Upper lobe of left lung (tissue), 6 donors: ENCODE measurements around the gene S1PR5. TPM values are rescaled to one million over a fixed set of nuclear protein-coding genes. Genes with fewer than 3 reads are reported as not detected.
"Not testable (repeated sequence)": the region's sequence is repeated elsewhere in the genome, so short reads cannot be mapped to it uniquely, and the experiment has no call there.

ENCODE experiments used
- ATAC-seq, 2 donors: fragments of 200-7000 bp; cut with Tn5 transposase; one replicate each; pipeline ENCODE4 v1.9.1; 2022; ENCODE audit warnings: mild to moderate bottlenecking in 2 of 2, moderate library complexity in 2 of 2; ENCODE audit not compliant: low FRiP score in 2 of 2
- DNase-seq, 2 donors: peaks; one replicate each; pipeline ENCODE4 v3.0.0-alpha.2; 2019 to 2020
- H3K27ac ChIP-seq, 4 donors: fragments of 200-600 bp; sonication (generic); one replicate each; pipeline ENCODE4 v1.5.1; 2016 to 2019
- H3K27me3 ChIP-seq, 4 donors: fragments of 200-600 bp; sonication (generic); one replicate each; pipeline ENCODE4 v1.5.1; 2017 to 2019
- H3K36me3 ChIP-seq, 4 donors: fragments of 200-600 bp; sonication (generic); one replicate each; pipeline ENCODE4 v1.5.1; 2016 to 2019
- H3K4me1 ChIP-seq, 4 donors: fragments of 200-600 bp; sonication (generic); one replicate each; pipeline ENCODE4 v1.5.1; 2018 to 2019
- H3K4me3 ChIP-seq, 4 donors: fragments of 200-600 bp; sonication (generic); one replicate each; pipeline ENCODE4 v1.5.1; 2017 to 2019; ENCODE audit warnings: mild to moderate bottlenecking in 2 of 4, moderate library complexity in 1 of 4
- H3K9me3 ChIP-seq, 4 donors: fragments of 200-600 bp; sonication (generic); one replicate each; pipeline ENCODE4 v1.5.1; 2018 to 2019
- CTCF ChIP-seq, 6 experiments: fragments of 450-650 bp in 4 of 6; fragments of 200-600 bp in 2 of 6; sonication (generic) in 2 of 6; IDR thresholded peaks; one replicate each; pipeline ENCODE4 v1.5.1; 2016 to 2019; ENCODE audit warnings: antibody characterized with exemption in 6 of 6
- EP300 ChIP-seq, 4 donors: sonication (generic); formaldehyde crosslinking; IDR thresholded peaks; one replicate each; pipeline ENCODE4 v1.5.1; 2017; ENCODE audit warnings: antibody characterized with exemption in 4 of 4, control low read depth in 2 of 4
- POLR2A ChIP-seq, 4 donors: fragments of 450-650 bp; IDR thresholded peaks; one replicate each; pipeline ENCODE4 v1.5.1; 2016 to 2017; ENCODE audit warnings: antibody characterized with exemption in 4 of 4, mild to moderate bottlenecking in 2 of 4
- POLR2AphosphoS5 ChIP-seq, 2 donors: sonication (generic); formaldehyde crosslinking; IDR thresholded peaks; one replicate each; pipeline ENCODE4 v1.5.1; 2017; ENCODE audit warnings: antibody characterized with exemption in 2 of 2
- WGBS, 2 donors: methylation state at CpG; one replicate each; pipeline ENCODE4 v1.1.5; 2017 to 2018; 5-methylcytosine and 5-hydroxymethylcytosine counted together
- total RNA-seq, 6 donors: library from RNA; depleted of rRNA in 4 of 6; stranded (reverse); fragments of >200 nt in 4 of 6; gene quantifications; one replicate each; pipeline versions ENCODE4 v1.1.0 to v1.2.1, GENCODE V29; 2016 to 2021
- donor health status: DM: no; HTN: no; CAD: no; lungs with moderate emphysema.
- donor health status: DM: no; HTN: yes; CAD: no; lungs with severe emphysema.

S1PR5 gene
- total RNA-seq, 6 donors from 2014 or later, result 0.49 to 2.7 (median 1.8) TPM

GRCh38 chr19:10532457-10532856 is 15.2 kb upstream of the S1PR5 start:
- H3K27ac ChIP-seq, result no peak overlapping the region
- no peaks in the 10 kb centered on the region for H3K9me3 ChIP-seq
- no peaks in the 10 kb centered on the region for H3K36me3 ChIP-seq
- TF ChIP-seq CTCF (IDR thresholded peaks at IDR 0.05) (no peak), POLR2A (IDR thresholded peaks at IDR 0.05) (no peak), EP300 (IDR thresholded peaks at IDR 0.05) (no peak), POLR2AphosphoS5 (IDR thresholded peaks at IDR 0.05) (no peak)
- H3K4me1 ChIP-seq, result no peaks in the 10 kb centered on the region
- ATAC-seq, result no peak
- no peak for DNase-seq
- no peak overlapping the region for H3K4me3 ChIP-seq
- 86 to 90% methylated on average over 1 of the region's 1 CpG for WGBS, 2 donors
- no peaks in the 10 kb centered on the region for H3K27me3 ChIP-seq

GRCh38 chr19:10526887-10527286 is 9.6 kb upstream of the S1PR5 start:
- not testable (repeated sequence) for H3K4me3 ChIP-seq, DNase-seq, ATAC-seq, H3K36me3 ChIP-seq, H3K9me3 ChIP-seq, H3K27me3 ChIP-seq, H3K27ac ChIP-seq, H3K4me1 ChIP-seq
- WGBS, 2 donors, result 89% methylated on average over 8 of the region's 8 CpGs

- Histone ChIP-seq H3K4me3 (no peak overlapping the region), H3K27ac (no peak overlapping the region), H3K9me3 (no peaks in the 10 kb centered on the region), H3K27me3 (no peaks in the 10 kb centered on the region), H3K4me1 (no peaks in the 10 kb centered on the region), H3K36me3 (no peaks in the 10 kb centered on the region)
- WGBS, 2 donors, result 82 to 91% methylated on average over 7 of the region's 7 CpGs
- no peak for DNase-seq
- TF ChIP-seq CTCF (IDR thresholded peaks at IDR 0.05) (no peak), EP300 (IDR thresholded peaks at IDR 0.05) (no peak), POLR2AphosphoS5 (IDR thresholded peaks at IDR 0.05) (no peak), POLR2A (IDR thresholded peaks at IDR 0.05) (no peak)
- ATAC-seq, result no peak
These were observed 8.4 kb upstream of the S1PR5 start for GRCh38 chr19:10525636-10526035.

- Histone ChIP-seq H3K27ac (no peak overlapping the region), H3K9me3 (no peaks in the 10 kb centered on the region), H3K36me3 (no peaks in the 10 kb centered on the region), H3K4me3 (no peak overlapping the region), H3K4me1 (peaks cover 3 to 9% (median 5%) of the 10 kb centered on the region in 4 donors), H3K27me3 (peaks cover 0 to 14% (median 4%) of the 10 kb centered on the region in 4 donors)
- WGBS, 2 donors, result 71 to 87% methylated on average over 3 of the region's 3 CpGs
- DNase-seq, result no peak
- TF ChIP-seq POLR2A (IDR thresholded peaks at IDR 0.05) (no peak), EP300 (IDR thresholded peaks at IDR 0.05) (no peak), CTCF (IDR thresholded peaks at IDR 0.05) (no peak), POLR2AphosphoS5 (IDR thresholded peaks at IDR 0.05) (no peak)
- no peak for ATAC-seq
These were observed 5.9 kb upstream of the S1PR5 start for GRCh38 chr19:10523135-10523636.

GRCh38 chr19:10521461-10522171 is 4.4 kb upstream of the S1PR5 start:
- no peak for DNase-seq
- Histone ChIP-seq H3K4me3 (no peak overlapping the region), H3K27me3 (peaks cover 3 to 25% (median 16%) of the 10 kb centered on the region in 4 donors), H3K9me3 (no peaks in the 10 kb centered on the region), H3K4me1 (peaks cover 14 to 24% (median 19%) of the 10 kb centered on the region in 4 donors), H3K36me3 (no peaks in the 10 kb centered on the region), H3K27ac (no peak overlapping the region)
- 77 to 78% methylated on average over 13 of the region's 13 CpGs for WGBS, 2 donors
- TF ChIP-seq POLR2AphosphoS5 (IDR thresholded peaks at IDR 0.05), result no peak
- no peak for TF ChIP-seq EP300 (IDR thresholded peaks at IDR 0.05)
- TF ChIP-seq POLR2A (IDR thresholded peaks at IDR 0.05), result no peak
- no peak for TF ChIP-seq CTCF (IDR thresholded peaks at IDR 0.05)
- ATAC-seq, result no peak
